HFF-Myc (cell line): ENCODE data around the gene DIP2C.
"Not testable (repeated sequence)": the region's sequence is repeated elsewhere in the genome, so short reads cannot be mapped to it uniquely, and the experiment has no call there.

Source experiments
- DNase-seq: peaks from one replicate; pipeline ENCODE4 v3.0.0-alpha.2; 2011; ENCODE audit warnings: low read depth; ENCODE audit errors: extremely low read depth
- H3K4me3 ChIP-seq: replicated peaks from 2 replicates; pipeline ENCODE4 v1.5.1; 2011; ENCODE audit warnings: low read depth, mild to moderate bottlenecking, control low read depth, low read length
- TF ChIP-seq, protein P1 (sequence below): IDR thresholded peaks from 2 replicates; pipeline ENCODE4 v1.5.1; 2012; ENCODE audit warnings: mild to moderate bottlenecking, low read depth, low read length, control low read depth; ENCODE audit errors: missing control alignments

DIP2C gene

GRCh38 chr10:662686-663465 lies 26.6 kb downstream of the DIP2C start:
- TF ChIP-seq, protein P1, sequence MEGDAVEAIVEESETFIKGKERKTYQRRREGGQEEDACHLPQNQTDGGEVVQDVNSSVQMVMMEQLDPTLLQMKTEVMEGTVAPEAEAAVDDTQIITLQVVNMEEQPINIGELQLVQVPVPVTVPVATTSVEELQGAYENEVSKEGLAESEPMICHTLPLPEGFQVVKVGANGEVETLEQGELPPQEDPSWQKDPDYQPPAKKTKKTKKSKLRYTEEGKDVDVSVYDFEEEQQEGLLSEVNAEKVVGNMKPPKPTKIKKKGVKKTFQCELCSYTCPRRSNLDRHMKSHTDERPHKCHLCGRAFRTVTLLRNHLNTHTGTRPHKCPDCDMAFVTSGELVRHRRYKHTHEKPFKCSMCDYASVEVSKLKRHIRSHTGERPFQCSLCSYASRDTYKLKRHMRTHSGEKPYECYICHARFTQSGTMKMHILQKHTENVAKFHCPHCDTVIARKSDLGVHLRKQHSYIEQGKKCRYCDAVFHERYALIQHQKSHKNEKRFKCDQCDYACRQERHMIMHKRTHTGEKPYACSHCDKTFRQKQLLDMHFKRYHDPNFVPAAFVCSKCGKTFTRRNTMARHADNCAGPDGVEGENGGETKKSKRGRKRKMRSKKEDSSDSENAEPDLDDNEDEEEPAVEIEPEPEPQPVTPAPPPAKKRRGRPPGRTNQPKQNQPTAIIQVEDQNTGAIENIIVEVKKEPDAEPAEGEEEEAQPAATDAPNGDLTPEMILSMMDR: no peak
- DNase-seq: no peak
- H3K4me3 ChIP-seq: no peak overlapping the region

GRCh38 chr10:662223-662605 lies 27.3 kb downstream of the DIP2C start:
- H3K4me3 ChIP-seq: no peak overlapping the region
- no peak for DNase-seq
- TF ChIP-seq, protein P1: no peak

GRCh38 chr10:661597-662222 lies 27.8 kb downstream of the DIP2C start:
- H3K4me3 ChIP-seq: no peak overlapping the region
- no peak for DNase-seq
- TF ChIP-seq, protein P1: no peak

DNA sequence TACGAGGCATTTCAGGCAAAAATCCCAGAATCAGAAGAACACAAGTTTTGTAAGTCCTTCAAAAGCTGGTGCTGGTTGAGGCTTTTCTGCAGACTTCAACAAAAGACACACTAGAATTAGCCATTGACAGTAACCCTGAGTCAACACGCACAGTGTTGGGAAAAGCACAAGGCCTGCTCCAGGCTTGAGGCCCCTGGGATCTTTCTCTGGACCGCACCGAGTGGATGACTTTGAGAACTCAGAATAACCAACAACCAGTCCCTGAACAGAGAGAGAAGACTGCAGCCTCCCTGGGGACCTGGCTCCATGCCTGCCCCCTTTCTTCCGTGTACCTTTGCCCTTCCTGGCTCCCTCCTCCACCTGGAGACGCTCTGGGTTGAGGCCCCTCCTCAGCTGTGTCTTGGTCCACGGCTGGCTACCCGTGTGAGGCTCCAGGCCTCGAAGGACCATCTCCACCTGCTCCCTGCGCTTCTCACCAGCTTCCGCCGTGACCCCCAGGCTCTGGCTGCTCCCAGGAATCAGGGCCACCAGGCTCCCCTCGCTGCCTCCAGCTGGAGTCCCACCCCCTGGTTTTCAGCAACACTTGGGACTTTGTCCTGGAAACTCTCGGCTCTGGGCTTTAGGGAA lies 28.4 kb downstream of the DIP2C start:
- no peak for DNase-seq
- H3K4me3 ChIP-seq: no peak overlapping the region
- TF ChIP-seq, protein P1: no peak

- no peak for DNase-seq
- TF ChIP-seq, protein P1: no peak
These were observed 29.0 kb downstream of the DIP2C start for GRCh38 chr10:660413-660969.

GRCh38 chr10:659688-660141 lies 29.8 kb downstream of the DIP2C start:
- peak; percentile 10 for DNase-seq
- H3K4me3 ChIP-seq: no peak overlapping the region
- TF ChIP-seq, protein P1: no peak

More at GRCh38 chr10:660413-660969, 29.0 kb downstream of the DIP2C start:
- no peak overlapping the region for H3K4me3 ChIP-seq

- DNase-seq, H3K4me3 ChIP-seq: not testable (repeated sequence)
These were observed 31.6 kb downstream of the DIP2C start for GRCh38 chr10:657816-658350.
